ENCODE data around the gene STK32B.

- TF ChIP-seq EZH2 (IDR thresholded peaks at IDR 0.05; ENCODE audit: borderline replicate concordance, low read depth, low read length, poor library complexity, severe bottlenecking): no peak
- TF ChIP-seq CTCF (conservative IDR thresholded peaks at IDR 0.05; ENCODE audit: low read depth, low read length): no peak
These were observed 372.4 kb downstream of the STK32B start for GRCh38 chr4:5423670-5424069.

All from A673 (cell line).